NCI-H2227 (cell line): Measurements from ENCODE around the gene ATRIP.

Source experiments
- DNase-seq: peaks from one replicate; lab custom pipeline; 2025; ENCODE audit not compliant: unreplicated experiment; lab: John Stamatoyannopoulos, UW

ATRIP gene

GRCh38 chr3:48423241-48423882 is 23.2 kb upstream of the ATRIP start:
- DNase-seq: no peak

- no peak for DNase-seq
Measured at GRCh38 chr3:48423883-48424695, 22.4 kb upstream of the ATRIP start.

- DNase-seq: no peak
Measured at GRCh38 chr3:48425281-48425812, 21.2 kb upstream of the ATRIP start.

GRCh38 chr3:48426401-48426909 is 20.1 kb upstream of the ATRIP start:
- no peak for DNase-seq

- no peak for DNase-seq
Measured at GRCh38 chr3:48426944-48427629, 19.4 kb upstream of the ATRIP start.

GRCh38 chr3:48427630-48427962 is 18.9 kb upstream of the ATRIP start:
- DNase-seq: no peak

- no peak for DNase-seq
Measured at GRCh38 chr3:48428088-48428571, 18.4 kb upstream of the ATRIP start.

GRCh38 chr3:48428572-48429316 is 17.8 kb upstream of the ATRIP start:
- DNase-seq: peak; percentile 54

- peak; percentile 82 for DNase-seq
Measured at GRCh38 chr3:48429317-48429959, 17.1 kb upstream of the ATRIP start.

- DNase-seq: peak; percentile 58
Measured at GRCh38 chr3:48429960-48430707, 16.4 kb upstream of the ATRIP start, which contains the start of gene PLXNB1. PLXNB1 (minus strand) TSS chr3:48430086; CDS start chr3:48424611, 5,475 bp downstream.

- DNase-seq: no peak
Measured at GRCh38 chr3:48430708-48431101, 15.8 kb upstream of the ATRIP start.

GRCh38 chr3:48431224-48432029 is 15.1 kb upstream of the ATRIP start:
- no peak for DNase-seq

GRCh38 chr3:48432411-48433371 is 13.8 kb upstream of the ATRIP start:
- no peak for DNase-seq

GRCh38 chr3:48433472-48434118 is 12.9 kb upstream of the ATRIP start:
- no peak for DNase-seq

- DNase-seq: no peak
Measured at GRCh38 chr3:48434591-48435222, 11.8 kb upstream of the ATRIP start.

GRCh38 chr3:48435223-48435595 is 11.3 kb upstream of the ATRIP start:
- DNase-seq: no peak
